ENCODE results near the gene IGDCC3. TPM values are rescaled to one million over a fixed set of nuclear protein-coding genes. Genes with fewer than 3 reads are reported as not detected.

The IGDCC3 gene
- total and polyA plus RNA-seq, 2 donors (not counting 1 experiment from before 2014, with no cell fraction given), result not detected

DNA sequence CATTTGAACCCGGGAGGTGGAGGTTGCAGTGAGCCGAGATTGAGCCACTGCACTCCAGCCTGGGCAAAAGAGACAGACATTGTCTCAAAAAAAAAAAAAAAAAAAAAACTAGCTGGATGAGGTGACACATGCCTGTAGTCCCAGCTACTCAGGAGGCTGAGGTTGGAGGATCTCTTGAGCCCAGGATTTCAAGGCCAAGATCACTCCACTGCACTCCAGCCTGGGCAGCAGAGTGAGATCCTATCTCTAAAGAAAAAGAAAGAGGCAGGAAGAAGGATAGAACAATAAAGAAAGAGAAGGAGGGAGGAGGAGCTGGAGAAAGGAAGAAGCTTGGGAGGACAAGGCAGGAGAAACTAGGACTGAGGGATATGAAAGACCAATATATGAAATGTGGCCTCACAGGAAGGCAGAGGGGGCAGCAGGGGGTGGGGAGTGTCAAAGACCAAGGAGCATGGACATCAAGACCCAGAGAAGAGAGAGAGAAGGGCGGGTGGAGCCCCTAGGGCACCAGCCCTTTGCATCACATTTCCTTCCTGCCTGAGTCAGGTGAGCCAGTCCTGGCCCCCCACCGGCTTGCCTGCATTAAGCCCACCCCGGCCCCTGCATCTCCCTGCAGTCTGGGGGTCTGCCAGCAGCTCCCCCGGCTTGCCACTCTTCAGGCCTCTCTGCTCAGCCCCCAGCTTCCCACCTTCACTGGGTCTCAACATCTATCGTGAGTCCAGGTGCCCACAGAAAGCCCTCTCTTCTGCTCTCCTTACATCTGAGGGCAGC is 11.5 kb downstream of the IGDCC3 start:
- intact Hi-C loops (cut with micrococcal nuclease), result no loop called here
- TF ChIP-seq, protein P1, sequence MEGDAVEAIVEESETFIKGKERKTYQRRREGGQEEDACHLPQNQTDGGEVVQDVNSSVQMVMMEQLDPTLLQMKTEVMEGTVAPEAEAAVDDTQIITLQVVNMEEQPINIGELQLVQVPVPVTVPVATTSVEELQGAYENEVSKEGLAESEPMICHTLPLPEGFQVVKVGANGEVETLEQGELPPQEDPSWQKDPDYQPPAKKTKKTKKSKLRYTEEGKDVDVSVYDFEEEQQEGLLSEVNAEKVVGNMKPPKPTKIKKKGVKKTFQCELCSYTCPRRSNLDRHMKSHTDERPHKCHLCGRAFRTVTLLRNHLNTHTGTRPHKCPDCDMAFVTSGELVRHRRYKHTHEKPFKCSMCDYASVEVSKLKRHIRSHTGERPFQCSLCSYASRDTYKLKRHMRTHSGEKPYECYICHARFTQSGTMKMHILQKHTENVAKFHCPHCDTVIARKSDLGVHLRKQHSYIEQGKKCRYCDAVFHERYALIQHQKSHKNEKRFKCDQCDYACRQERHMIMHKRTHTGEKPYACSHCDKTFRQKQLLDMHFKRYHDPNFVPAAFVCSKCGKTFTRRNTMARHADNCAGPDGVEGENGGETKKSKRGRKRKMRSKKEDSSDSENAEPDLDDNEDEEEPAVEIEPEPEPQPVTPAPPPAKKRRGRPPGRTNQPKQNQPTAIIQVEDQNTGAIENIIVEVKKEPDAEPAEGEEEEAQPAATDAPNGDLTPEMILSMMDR (IDR thresholded peaks at IDR 0.05), result no peak
- TF ChIP-seq EZH2 (IDR thresholded peaks at IDR 0.05; ENCODE audit: borderline replicate concordance, insufficient read depth, low read depth, low read length, poor library complexity, severe bottlenecking), result no peak
- Histone ChIP-seq H3K9me3 (ENCODE audit: control extremely low read depth in 1 of 3, control insufficient read depth in 2 of 3, insufficient read depth in 1 of 3, low read length in 2 of 3) (no peaks in the 10 kb centered on the region), H4K20me1 (ENCODE audit: control insufficient read depth, insufficient read depth, low read length, poor library complexity, severe bottlenecking) (no peaks in the 10 kb centered on the region), H3K79me2 (ENCODE audit: control insufficient read depth, insufficient read depth, low read length) (no peaks in the 10 kb centered on the region), H3K4me3 (ENCODE audit: control extremely low read depth in 1 of 5, extremely low read depth in 1 of 5, insufficient read depth in 1 of 5, low read depth in 2 of 5, low read length in 4 of 5) (no peak overlapping the region), H3K9ac (ENCODE audit: low read length) (no peak overlapping the region), H2AFZ (ENCODE audit: insufficient read depth, low read depth, low read length, poor library complexity, severe bottlenecking) (no peak overlapping the region), H3K4me2 (replicated peaks; ENCODE audit: low read depth, low read length, poor library complexity, severe bottlenecking) (no peak overlapping the region), H3K27ac (ENCODE audit: low read length in 2 of 2) (no peak overlapping the region), H3K27me3 (replicated peaks in 1 of 4; ENCODE audit: control extremely low read depth in 1 of 4, control insufficient read depth in 3 of 4, insufficient read depth in 4 of 4, low read length in 3 of 4) (peaks cover 0 to 27% (median 3%) of the 10 kb centered on the region in 4 experiments), H3K4me1 (ENCODE audit: control insufficient read depth in 2 of 2, insufficient read depth in 2 of 2, low read length in 2 of 2) (no peaks in the 10 kb centered on the region), H3K36me3 (replicated peaks in 1 of 2; ENCODE audit: control extremely low read depth in 1 of 2, control insufficient read depth in 1 of 2, extremely low read depth in 1 of 2, insufficient read depth in 2 of 2, low read length in 1 of 2) (no peaks in the 10 kb centered on the region)
- H3K27ac Mint-ChIP-seq, result no peak overlapping the region
- H3K4me1 Mint-ChIP-seq, result no peaks in the 10 kb centered on the region
- ATAC-seq (ENCODE audit: low read depth), result no peak
- no peak overlapping the region for H3K4me3 Mint-ChIP-seq
- no peak for DNase-seq
- ChIA-PET POLR2A (no interaction called here), CTCF (interaction anchor here (1.3 kb wide), 1 partner anchor 18 kb away, joined by 4 read pairs; no protein-coding TSS in a partner anchor)
- 74% methylated on average over 4 of the region's 7 CpGs for WGBS (ENCODE audit: insufficient coverage)
- no peaks in the 10 kb centered on the region for H3K9me3 Mint-ChIP-seq (ENCODE audit: insufficient read depth)
- H3K27me3 Mint-ChIP-seq, result peaks cover 24% of the 10 kb centered on the region

DNA sequence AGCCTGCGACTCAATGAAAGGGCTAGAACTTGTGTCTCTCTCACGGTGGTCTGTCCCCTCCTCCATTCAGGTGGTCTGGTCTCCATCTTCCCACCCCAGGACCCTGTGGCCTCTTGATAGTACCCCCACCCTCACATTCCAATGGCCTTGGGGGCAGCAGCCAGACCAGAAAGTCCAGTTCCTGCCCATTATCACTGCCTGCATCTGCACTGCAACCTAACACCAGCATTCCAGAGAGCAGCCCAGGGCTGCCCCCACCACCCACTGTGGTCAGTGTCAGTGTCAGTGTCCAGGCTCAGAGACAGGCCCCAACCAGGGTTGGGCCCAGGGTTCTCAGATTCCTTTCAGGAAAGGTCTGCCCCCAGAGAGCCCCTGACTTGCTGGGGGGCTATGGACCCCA is 12.6 kb downstream of the IGDCC3 start:
- no peak for ATAC-seq (ENCODE audit: low read depth)
- TF ChIP-seq, protein P1 (IDR thresholded peaks at IDR 0.05), result no peak
- no peak for TF ChIP-seq EZH2 (IDR thresholded peaks at IDR 0.05; ENCODE audit: borderline replicate concordance, insufficient read depth, low read depth, low read length, poor library complexity, severe bottlenecking)
- Histone ChIP-seq H3K4me1 (ENCODE audit: control insufficient read depth in 2 of 2, insufficient read depth in 2 of 2, low read length in 2 of 2) (no peaks in the 10 kb centered on the region), H3K4me3 (ENCODE audit: control extremely low read depth in 1 of 5, extremely low read depth in 1 of 5, insufficient read depth in 1 of 5, low read depth in 2 of 5, low read length in 4 of 5) (no peak overlapping the region), H3K9ac (ENCODE audit: low read length) (no peak overlapping the region), H3K27ac (ENCODE audit: low read length in 2 of 2) (no peak overlapping the region), H3K79me2 (ENCODE audit: control insufficient read depth, insufficient read depth, low read length) (no peaks in the 10 kb centered on the region), H4K20me1 (ENCODE audit: control insufficient read depth, insufficient read depth, low read length, poor library complexity, severe bottlenecking) (no peaks in the 10 kb centered on the region), H2AFZ (ENCODE audit: insufficient read depth, low read depth, low read length, poor library complexity, severe bottlenecking) (no peak overlapping the region), H3K4me2 (replicated peaks; ENCODE audit: low read depth, low read length, poor library complexity, severe bottlenecking) (no peak overlapping the region), H3K36me3 (replicated peaks in 1 of 2; ENCODE audit: control extremely low read depth in 1 of 2, control insufficient read depth in 1 of 2, extremely low read depth in 1 of 2, insufficient read depth in 2 of 2, low read length in 1 of 2) (no peaks in the 10 kb centered on the region), H3K27me3 (replicated peaks in 1 of 4; ENCODE audit: control extremely low read depth in 1 of 4, control insufficient read depth in 3 of 4, insufficient read depth in 4 of 4, low read length in 3 of 4) (peaks cover 0 to 27% (median 3%) of the 10 kb centered on the region in 4 experiments), H3K9me3 (ENCODE audit: control extremely low read depth in 1 of 3, control insufficient read depth in 2 of 3, insufficient read depth in 1 of 3, low read length in 2 of 3) (no peaks in the 10 kb centered on the region)
- intact Hi-C loops (cut with micrococcal nuclease), result no loop called here
- ChIA-PET CTCF (no interaction called here), POLR2A (no interaction called here)
- peaks cover 26% of the 10 kb centered on the region for H3K27me3 Mint-ChIP-seq
- H3K4me1 Mint-ChIP-seq, result no peaks in the 10 kb centered on the region
- 94% methylated on average over 2 of the region's 2 CpGs for WGBS (ENCODE audit: insufficient coverage)
- H3K4me3 Mint-ChIP-seq, result no peak overlapping the region
- DNase-seq, result no peak
- no peak overlapping the region for H3K27ac Mint-ChIP-seq
- no peaks in the 10 kb centered on the region for H3K9me3 Mint-ChIP-seq (ENCODE audit: insufficient read depth)
